SK-N-SH treated with all-trans-retinoic acid at 6 μM for 48 hours (cell line): ENCODE measurements around the gene BUB1.

Experiments used
- CREB5 ChIP-seq: fragments of 250-450 bp; sonication (Bioruptor Pico); IDR thresholded peaks from 2 replicates; pipeline ENCODE4 v1.5.1; 2020; ENCODE audit warnings: low read depth, mild to moderate bottlenecking, moderate library complexity
- OSR1 ChIP-seq: fragments of 250-450 bp; sonication (Bioruptor Pico); IDR thresholded peaks from 2 replicates; pipeline ENCODE4 v1.8.0; 2022; ENCODE audit warnings: moderate library complexity, mild to moderate bottlenecking, inconsistent platforms
- PATZ1 ChIP-seq: fragments of 250-450 bp; sonication (Bioruptor Pico); IDR thresholded peaks from 2 replicates; pipeline ENCODE4 v1.8.0; 2020; ENCODE audit warnings: mild to moderate bottlenecking, moderate library complexity, borderline replicate concordance
- TOX ChIP-seq: fragments of 250-450 bp; sonication (Bioruptor Pico); IDR thresholded peaks from 2 replicates; pipeline ENCODE4 v1.8.0; 2021; ENCODE audit warnings: mild to moderate bottlenecking, moderate library complexity, borderline replicate concordance
- ZNF8 ChIP-seq: fragments of 450-650 bp; formaldehyde crosslinking; IDR thresholded peaks from 2 replicates; pipeline ENCODE4 v1.5.0; 2020; ENCODE audit warnings: mild to moderate bottlenecking, moderate library complexity

GRCh38 chr2:110707386-110707965 lies 29.6 kb upstream of the BUB1 start:
- TF ChIP-seq CREB5 (no peak), OSR1 (no peak), TOX (CRISPR knock-in tag) (no peak), ZNF8 (CRISPR knock-in tag) (no peak), PATZ1 (CRISPR knock-in tag) (no peak)
